OCI-LY7 (cell line): Measurements from ENCODE around the gene FAM107B.

Source experiments
- EZH2phosphoT487 ChIP-seq: fragments of 200-600 bp; sonication (generic); IDR thresholded peaks from 2 replicates; pipeline ENCODE4 v1.6.1; 2018; ENCODE audit warnings: low read depth, borderline replicate concordance, mild to moderate bottlenecking, mixed run types, antibody characterized with exemption, low read length, moderate library complexity, mixed read lengths
- TF ChIP-seq, protein P1 (sequence below): fragments of 200-600 bp; sonication (generic); conservative IDR thresholded peaks from 2 replicates; pipeline ENCODE4 v1.5.1; 2014; ENCODE audit warnings: mild to moderate bottlenecking, antibody characterized with exemption, low read length, moderate library complexity, mixed read lengths

DNA sequence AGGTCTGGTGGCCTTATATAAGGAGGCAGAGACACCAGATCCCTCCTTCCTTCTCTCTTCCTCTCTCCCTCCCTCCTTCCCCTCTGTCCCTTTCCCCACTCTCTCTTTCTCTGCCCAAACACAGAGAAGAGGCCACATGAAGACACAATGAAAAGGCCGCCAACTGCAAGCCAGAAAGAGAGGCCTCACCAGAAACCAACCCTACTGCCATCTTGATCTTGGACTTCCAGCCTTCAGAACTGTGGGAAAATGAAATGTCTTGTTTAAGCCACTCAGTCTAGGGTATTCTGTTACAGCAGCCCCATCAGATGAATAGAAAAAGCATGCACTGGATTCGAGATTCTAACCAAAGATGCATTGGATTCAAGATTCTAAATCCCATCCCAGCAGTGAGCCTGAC is 168.1 kb downstream of the FAM107B start:
- TF ChIP-seq, protein P1, sequence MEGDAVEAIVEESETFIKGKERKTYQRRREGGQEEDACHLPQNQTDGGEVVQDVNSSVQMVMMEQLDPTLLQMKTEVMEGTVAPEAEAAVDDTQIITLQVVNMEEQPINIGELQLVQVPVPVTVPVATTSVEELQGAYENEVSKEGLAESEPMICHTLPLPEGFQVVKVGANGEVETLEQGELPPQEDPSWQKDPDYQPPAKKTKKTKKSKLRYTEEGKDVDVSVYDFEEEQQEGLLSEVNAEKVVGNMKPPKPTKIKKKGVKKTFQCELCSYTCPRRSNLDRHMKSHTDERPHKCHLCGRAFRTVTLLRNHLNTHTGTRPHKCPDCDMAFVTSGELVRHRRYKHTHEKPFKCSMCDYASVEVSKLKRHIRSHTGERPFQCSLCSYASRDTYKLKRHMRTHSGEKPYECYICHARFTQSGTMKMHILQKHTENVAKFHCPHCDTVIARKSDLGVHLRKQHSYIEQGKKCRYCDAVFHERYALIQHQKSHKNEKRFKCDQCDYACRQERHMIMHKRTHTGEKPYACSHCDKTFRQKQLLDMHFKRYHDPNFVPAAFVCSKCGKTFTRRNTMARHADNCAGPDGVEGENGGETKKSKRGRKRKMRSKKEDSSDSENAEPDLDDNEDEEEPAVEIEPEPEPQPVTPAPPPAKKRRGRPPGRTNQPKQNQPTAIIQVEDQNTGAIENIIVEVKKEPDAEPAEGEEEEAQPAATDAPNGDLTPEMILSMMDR, result no peak
- TF ChIP-seq EZH2phosphoT487, result no peak
